RWPE2 (cell line): ENCODE results near the gene CLP1.

Experiments used
- ATAC-seq: fragments of 200-7000 bp; cut with Tn5 transposase; 3 replicates; pipeline ENCODE4 v1.9.1; 2021; ENCODE audit warnings: low read depth
- DNase-seq: peaks from one replicate; pipeline ENCODE4 v3.0.0-alpha.2; 2020; ENCODE audit warnings: low spot score
- H3K27ac ChIP-seq: fragments of 450-650 bp; 2 replicates; pipeline ENCODE4 v1.5.1; 2017; ENCODE audit warnings: mild to moderate bottlenecking; ENCODE audit not compliant: poor library complexity, severe bottlenecking
- H3K27me3 ChIP-seq: fragments of 250-450 bp; sonication (Bioruptor Pico); 2 replicates; pipeline ENCODE4 v1.5.1; 2021; ENCODE audit warnings: mild to moderate bottlenecking, moderate library complexity; ENCODE audit not compliant: insufficient read depth, poor library complexity, severe bottlenecking
- H3K36me3 ChIP-seq: fragments of 250-450 bp; sonication (Bioruptor Pico); 2 replicates; pipeline ENCODE4 v1.5.1; 2020; ENCODE audit warnings: low read depth, mild to moderate bottlenecking, moderate library complexity
- H3K4me1 ChIP-seq: fragments of 250-450 bp; sonication (Bioruptor Pico); 2 replicates; pipeline ENCODE4 v1.5.1; 2021; ENCODE audit warnings: mild to moderate bottlenecking, moderate library complexity; ENCODE audit not compliant: insufficient read depth, poor library complexity, severe bottlenecking
- H3K4me3 ChIP-seq: fragments of 250-450 bp; sonication (Bioruptor Pico); 2 replicates; pipeline ENCODE4 v1.5.1; 2021; ENCODE audit warnings: mild to moderate bottlenecking, moderate library complexity; ENCODE audit not compliant: severe bottlenecking
- H3K9me3 ChIP-seq: fragments of 250-450 bp; sonication (Bioruptor Pico); 2 replicates; pipeline ENCODE4 v1.5.1; 2021; ENCODE audit warnings: mild to moderate bottlenecking, moderate library complexity; ENCODE audit not compliant: severe bottlenecking
- CTCF ChIP-seq: fragments of 450-650 bp; IDR thresholded peaks from one replicate; pipeline ENCODE4 v1.5.1; 2017; ENCODE audit warnings: mild to moderate bottlenecking, moderate library complexity; ENCODE audit not compliant: poor library complexity, severe bottlenecking

Gene CLP1

GRCh38 chr11:57644748-57645688 lies 12.5 kb upstream of the CLP1 start:
- ATAC-seq (peak; percentile 54), DNase-seq (no peak)
- H3K27me3 ChIP-seq = peaks cover 29% of the 10 kb centered on the region
- no peaks in the 10 kb centered on the region; the same call in 1 of the 2 replicates for H3K36me3 ChIP-seq
- peaks cover 14% of the 10 kb centered on the region for H3K4me1 ChIP-seq
- H3K9me3 ChIP-seq = no peaks in the 10 kb centered on the region
- peak; percentile 91 for TF ChIP-seq CTCF
- no peak overlapping the region for H3K4me3 ChIP-seq
- no peak overlapping the region for H3K27ac ChIP-seq

GRCh38 chr11:57645689-57646085 lies 11.9 kb upstream of the CLP1 start:
- ATAC-seq = peak; percentile 1; the same call in 1 of the 3 replicates
- peaks cover 29% of the 10 kb centered on the region for H3K27me3 ChIP-seq

GRCh38 chr11:57646194-57646798 lies 11.3 kb upstream of the CLP1 start:
- no peak for TF ChIP-seq CTCF
- peaks cover 29% of the 10 kb centered on the region for H3K27me3 ChIP-seq
- H3K4me3 ChIP-seq = no peak overlapping the region
- H3K27ac ChIP-seq = no peak overlapping the region
- ATAC-seq = no peak
- H3K36me3 ChIP-seq = no peaks in the 10 kb centered on the region
- H3K4me1 ChIP-seq = peaks cover 14% of the 10 kb centered on the region
- no peak for DNase-seq
- no peaks in the 10 kb centered on the region for H3K9me3 ChIP-seq

More at GRCh38 chr11:57645689-57646085, 11.9 kb upstream of the CLP1 start:
- H3K27ac ChIP-seq = no peak overlapping the region
- no peak for TF ChIP-seq CTCF
- peaks cover 14% of the 10 kb centered on the region for H3K4me1 ChIP-seq
- H3K9me3 ChIP-seq = no peaks in the 10 kb centered on the region
- H3K4me3 ChIP-seq = no peak overlapping the region
- no peaks in the 10 kb centered on the region; the same call in 1 of the 2 replicates for H3K36me3 ChIP-seq
- no peak for DNase-seq

GRCh38 chr11:57646799-57647303 lies 10.7 kb upstream of the CLP1 start:
- no peaks in the 10 kb centered on the region for H3K36me3 ChIP-seq
- ATAC-seq (peak; percentile 7; the same call in 2 of the 3 replicates), DNase-seq (no peak)
- no peak overlapping the region for H3K27ac ChIP-seq
- H3K9me3 ChIP-seq = no peaks in the 10 kb centered on the region
- peaks cover 14% of the 10 kb centered on the region for H3K4me1 ChIP-seq
- TF ChIP-seq CTCF = no peak
- H3K4me3 ChIP-seq = no peak overlapping the region
- H3K27me3 ChIP-seq = peaks cover 29% of the 10 kb centered on the region
